KOPT-K1 (cell line): Measurements from ENCODE around the gene RPL9.
"Not testable (repeated sequence)": the region's sequence is repeated elsewhere in the genome, so short reads cannot be mapped to it uniquely, and the experiment has no call there.

Experiments
- H3K27ac ChIP-seq: fragments of 200-600 bp; sonication (generic); 2 replicates; pipeline ENCODE4 v1.5.1; 2016; ENCODE audit warnings: antibody characterized with exemption, mild to moderate bottlenecking, low read depth, low read length; ENCODE audit not compliant: poor library complexity, severe bottlenecking
- H3K36me3 ChIP-seq: fragments of 200-600 bp; sonication (generic); 2 replicates; pipeline ENCODE4 v1.5.1; 2017; ENCODE audit warnings: antibody characterized with exemption, mild to moderate bottlenecking, low read length, moderate library complexity; ENCODE audit not compliant: insufficient read depth
- H3K9me3 ChIP-seq: fragments of 200-600 bp; sonication (generic); 2 replicates; pipeline ENCODE4 v1.5.1; 2017; ENCODE audit warnings: antibody characterized with exemption, low read length, mild to moderate bottlenecking; ENCODE audit not compliant: insufficient read depth, poor library complexity, severe bottlenecking

RPL9 gene

DNA sequence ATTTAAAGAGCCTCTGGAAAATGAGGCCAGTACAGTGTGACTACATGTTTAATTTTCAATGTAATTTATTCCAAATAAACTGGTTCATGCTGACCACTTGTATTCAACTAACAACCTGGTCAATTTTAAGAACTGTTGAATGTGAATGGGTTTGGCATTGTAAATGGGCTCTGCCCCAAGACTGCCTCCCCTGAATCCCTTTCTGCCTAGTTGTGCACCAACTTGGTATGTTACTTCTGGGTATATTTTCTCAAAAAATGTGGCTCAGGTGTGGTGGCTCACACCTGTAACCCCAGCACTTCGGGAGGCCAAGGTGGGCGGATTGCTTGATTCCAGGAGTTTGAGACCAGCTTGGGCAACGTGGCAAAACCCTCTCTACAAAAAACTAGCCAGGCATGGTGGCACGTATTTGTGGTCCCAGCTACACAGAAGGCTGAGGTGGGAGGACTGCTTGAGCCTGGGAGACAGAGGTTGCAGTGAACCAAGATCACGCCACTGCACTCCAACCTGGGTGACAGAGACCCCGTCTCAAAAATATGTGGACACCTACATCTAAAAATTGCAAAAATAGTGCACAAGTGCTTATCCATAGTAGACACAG lies 7.2 kb downstream of the RPL9 start:
- Histone ChIP-seq H3K27ac (no peak overlapping the region), H3K9me3 (no peaks in the 10 kb centered on the region), H3K36me3 (peaks cover 75% of the 10 kb centered on the region)

DNA sequence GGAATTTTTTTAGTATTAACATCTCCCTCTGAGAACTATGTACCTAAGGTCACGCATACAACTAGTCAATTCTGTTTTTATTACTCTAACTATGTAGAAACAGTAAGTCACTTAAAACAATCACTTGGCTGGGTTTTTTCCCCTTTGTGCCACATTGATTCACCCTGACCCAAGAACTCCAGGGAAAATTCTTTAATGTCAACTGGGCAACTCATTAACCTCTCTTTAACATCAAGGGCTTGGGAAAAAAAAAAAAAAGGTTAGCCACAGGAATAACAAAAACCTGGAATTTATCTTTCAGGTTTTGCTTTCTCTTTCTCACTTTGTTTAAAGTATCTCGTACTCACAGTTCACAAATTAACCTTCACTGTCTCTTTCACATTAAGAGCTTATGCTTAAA lies 8.1 kb downstream of the RPL9 start:
- Histone ChIP-seq H3K36me3 (peaks cover 66% of the 10 kb centered on the region), H3K27ac (no peak overlapping the region), H3K9me3 (no peaks in the 10 kb centered on the region)

DNA sequence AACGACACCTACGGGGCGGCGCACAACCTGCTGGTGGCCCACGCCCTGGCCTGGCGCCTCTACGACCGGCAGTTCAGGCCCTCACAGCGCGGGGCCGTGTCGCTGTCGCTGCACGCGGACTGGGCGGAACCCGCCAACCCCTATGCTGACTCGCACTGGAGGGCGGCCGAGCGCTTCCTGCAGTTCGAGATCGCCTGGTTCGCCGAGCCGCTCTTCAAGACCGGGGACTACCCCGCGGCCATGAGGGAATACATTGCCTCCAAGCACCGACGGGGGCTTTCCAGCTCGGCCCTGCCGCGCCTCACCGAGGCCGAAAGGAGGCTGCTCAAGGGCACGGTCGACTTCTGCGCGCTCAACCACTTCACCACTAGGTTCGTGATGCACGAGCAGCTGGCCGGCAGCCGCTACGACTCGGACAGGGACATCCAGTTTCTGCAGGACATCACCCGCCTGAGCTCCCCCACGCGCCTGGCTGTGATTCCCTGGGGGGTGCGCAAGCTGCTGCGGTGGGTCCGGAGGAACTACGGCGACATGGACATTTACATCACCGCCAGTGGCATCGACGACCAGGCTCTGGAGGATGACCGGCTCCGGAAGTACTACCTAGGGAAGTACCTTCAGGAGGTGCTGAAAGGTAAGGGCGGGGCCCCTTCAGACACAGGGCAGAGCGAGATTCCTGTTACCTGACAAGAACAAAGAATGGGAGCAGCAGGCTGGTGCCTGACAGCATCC lies 11.7 kb downstream of the RPL9 start:
- Histone ChIP-seq H3K9me3 (no peaks in the 10 kb centered on the region), H3K36me3 (peaks cover 30% of the 10 kb centered on the region), H3K27ac (no peak overlapping the region)

DNA sequence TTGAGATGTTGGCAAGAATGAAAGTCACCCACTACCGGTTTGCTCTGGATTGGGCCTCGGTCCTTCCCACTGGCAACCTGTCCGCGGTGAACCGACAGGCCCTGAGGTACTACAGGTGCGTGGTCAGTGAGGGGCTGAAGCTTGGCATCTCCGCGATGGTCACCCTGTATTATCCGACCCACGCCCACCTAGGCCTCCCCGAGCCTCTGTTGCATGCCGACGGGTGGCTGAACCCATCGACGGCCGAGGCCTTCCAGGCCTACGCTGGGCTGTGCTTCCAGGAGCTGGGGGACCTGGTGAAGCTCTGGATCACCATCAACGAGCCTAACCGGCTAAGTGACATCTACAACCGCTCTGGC lies 12.3 kb downstream of the RPL9 start:
- no peak overlapping the region for H3K27ac ChIP-seq
- H3K36me3 ChIP-seq, result peaks cover 25% of the 10 kb centered on the region
- no peaks in the 10 kb centered on the region for H3K9me3 ChIP-seq

DNA sequence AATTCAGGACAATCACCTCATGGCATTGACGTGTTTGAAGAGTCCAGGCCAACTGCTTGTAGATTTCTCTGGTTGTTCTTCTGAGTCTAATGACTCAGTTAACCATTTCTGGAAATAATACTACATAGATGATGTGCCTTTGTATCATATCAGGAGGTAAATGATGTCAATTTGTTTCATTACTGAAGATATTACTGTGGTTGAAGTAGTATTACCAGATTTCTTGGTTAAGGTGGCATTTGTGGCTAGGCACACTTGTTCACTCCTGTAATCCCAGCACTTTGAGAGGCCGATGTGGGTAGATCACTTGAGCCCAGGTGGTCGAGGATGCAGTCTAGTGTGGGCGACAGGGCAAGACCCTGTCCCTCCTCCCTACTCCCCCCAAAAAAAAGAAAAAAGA lies 15.7 kb downstream of the RPL9 start:
- no peak overlapping the region for H3K27ac ChIP-seq
- H3K36me3 ChIP-seq, result no peaks in the 10 kb centered on the region

DNA sequence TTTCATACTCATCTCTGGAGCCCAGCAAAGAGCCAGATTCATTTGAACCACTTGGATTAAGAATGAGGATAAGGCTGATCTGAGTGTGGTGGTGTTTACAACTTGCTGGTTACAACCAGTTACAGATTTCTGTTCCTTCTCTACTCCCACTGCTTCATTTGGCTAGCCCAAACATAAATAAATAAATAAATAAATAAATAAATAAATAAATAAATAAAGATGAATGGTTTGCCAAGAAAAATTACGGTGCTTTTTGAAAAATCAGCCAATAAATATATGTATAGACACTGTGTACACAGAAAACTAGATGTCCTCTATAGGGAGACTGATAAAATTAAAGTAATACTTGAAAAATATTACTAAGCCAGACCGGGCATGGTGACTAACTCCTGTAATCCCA lies 17.1 kb downstream of the RPL9 start:
- no peaks in the 10 kb centered on the region for H3K9me3 ChIP-seq
- no peak overlapping the region for H3K27ac ChIP-seq
- H3K36me3 ChIP-seq, result no peaks in the 10 kb centered on the region

More for the DNA sequence above, 15.7 kb downstream of the RPL9 start:
- no peaks in the 10 kb centered on the region for H3K9me3 ChIP-seq

DNA sequence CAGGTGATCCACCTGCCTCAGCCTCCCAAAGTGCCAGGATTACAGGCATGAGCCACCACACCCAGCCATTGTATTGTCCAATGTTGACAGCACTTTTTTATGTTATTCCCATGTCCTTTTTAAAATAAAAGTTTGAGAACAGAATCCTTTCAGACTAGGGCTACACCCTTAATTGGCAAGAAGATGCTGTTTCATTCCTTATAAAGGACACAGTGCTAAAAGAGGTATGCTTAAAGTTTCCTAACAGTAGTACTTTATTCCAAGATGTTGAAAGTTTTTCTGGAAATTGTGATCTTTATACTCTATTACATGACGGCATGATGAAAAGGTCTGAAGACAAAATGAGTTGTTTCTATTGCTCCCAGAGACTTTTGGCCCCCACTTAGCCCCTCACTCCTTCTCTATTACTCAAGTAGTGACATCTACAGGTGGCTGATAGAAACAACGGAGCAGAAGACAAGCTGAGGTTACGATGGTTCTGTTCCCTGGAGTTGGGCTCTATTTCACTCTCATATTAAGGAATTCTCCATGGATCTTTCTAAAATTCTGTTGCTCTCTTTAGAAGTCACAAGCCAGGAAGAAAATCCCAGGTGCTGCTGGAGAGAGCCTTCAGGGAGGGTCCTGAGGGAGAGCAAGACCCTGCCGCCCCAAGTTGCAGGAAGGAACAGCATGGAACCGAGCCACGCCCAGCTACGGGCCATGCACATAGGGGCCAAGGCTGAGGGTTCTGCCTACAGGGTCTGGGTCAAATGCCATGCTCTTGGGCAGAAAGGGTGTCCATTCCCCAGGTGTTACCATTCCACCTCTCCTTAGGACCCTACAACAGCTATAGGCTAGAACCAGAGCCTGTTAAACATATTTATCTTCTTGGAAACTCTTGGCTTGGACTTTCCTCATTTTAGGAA lies 22.8 kb downstream of the RPL9 start:
- no peaks in the 10 kb centered on the region for H3K36me3 ChIP-seq
- H3K27ac ChIP-seq, result no peak overlapping the region
- H3K9me3 ChIP-seq, result no peaks in the 10 kb centered on the region

DNA sequence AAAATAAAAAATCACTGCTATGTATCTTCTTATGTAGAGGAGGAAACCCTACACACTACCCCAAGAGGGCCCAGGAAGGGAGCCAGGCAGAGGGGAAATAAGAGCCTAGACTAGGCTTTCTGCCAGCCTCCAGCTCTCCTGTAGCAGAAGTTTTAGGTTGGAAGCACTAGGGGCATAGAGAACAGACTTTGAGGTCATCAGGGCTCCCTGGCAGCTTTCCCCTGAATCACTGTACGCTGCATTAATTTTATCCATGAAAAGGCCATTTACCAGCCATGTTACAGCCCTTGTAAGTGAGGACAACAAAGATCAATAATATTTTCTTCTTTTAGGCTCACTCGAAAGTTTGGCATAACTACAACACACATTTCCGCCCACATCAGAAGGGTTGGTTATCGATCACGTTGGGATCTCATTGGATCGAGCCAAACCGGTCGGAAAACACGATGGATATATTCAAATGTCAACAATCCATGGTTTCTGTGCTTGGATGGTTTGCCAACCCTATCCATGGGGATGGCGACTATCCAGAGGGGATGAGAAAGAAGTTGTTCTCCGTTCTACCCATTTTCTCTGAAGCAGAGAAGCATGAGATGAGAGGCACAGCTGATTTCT lies 24.7 kb downstream of the RPL9 start:
- Histone ChIP-seq H3K9me3 (no peaks in the 10 kb centered on the region), H3K27ac (no peak overlapping the region), H3K36me3 (no peaks in the 10 kb centered on the region)

DNA sequence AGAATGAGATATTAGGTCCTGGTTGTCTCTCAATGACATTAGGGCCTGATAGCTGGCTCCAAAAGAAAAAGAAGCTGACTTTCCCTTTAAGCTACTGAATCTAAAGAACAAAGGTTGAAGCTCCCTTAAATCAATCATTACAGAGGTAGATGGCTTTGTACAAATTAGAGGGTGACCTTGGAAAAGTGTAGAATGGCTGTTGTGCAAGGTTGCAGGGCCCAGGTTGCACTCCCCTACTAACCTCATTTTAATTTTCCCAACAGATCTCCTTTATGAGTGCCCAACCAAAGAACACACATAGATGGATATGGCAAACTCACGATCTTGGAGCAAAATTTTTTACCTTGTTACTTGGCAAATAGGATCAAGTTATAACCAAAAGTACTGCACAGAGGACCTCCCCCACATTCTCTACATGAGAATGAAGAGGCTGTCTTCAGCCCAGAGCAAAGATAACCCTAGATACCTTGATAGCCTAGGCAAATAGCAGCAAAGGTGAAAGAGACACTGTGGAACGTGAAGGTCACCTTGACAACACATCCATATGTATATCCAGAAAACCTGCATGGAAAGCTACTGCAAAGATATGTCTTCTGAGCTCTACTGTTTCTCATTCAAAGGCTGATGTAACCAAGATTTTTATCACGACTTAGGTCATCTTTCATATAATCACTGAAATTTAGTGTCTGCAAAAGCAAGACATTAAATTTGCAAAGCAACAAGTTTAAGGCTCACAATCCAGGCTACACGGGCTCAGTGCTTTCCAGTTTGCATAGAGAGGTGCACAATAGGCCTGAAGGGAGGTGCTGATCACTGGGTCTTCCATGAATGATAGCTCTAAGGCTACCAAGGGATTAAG lies 29.0 kb downstream of the RPL9 start:
- H3K36me3 ChIP-seq, result no peaks in the 10 kb centered on the region
- H3K27ac ChIP-seq, result no peak overlapping the region
- H3K9me3 ChIP-seq, result no peaks in the 10 kb centered on the region

DNA sequence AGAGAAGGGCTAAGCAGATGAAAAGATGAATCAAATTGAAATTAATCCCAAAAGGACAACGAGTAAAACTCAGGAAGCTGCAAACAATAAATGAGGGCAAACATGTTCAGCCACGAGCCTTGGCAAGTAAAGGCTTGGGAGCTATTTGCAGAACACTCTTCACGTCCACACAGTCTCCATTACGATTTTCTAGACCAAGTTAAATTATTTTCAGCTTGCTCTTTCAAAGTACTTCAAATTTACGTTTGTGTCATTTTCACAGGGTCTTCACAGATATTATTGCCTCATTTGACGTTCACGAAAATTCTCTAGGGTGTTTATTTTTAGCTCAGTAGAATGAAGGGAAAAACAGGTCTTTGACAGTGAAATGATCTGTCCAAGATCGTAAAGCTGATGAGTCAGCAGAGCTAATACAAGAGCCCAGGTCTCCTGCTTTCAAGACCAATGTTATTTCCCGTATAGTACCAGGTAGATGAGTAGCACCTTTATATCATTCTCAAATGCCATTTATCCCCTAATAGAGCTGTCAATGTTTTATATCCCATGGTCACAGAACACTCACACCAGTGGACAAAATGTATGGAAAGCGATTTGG lies 31.1 kb downstream of the RPL9 start:
- no peak overlapping the region for H3K27ac ChIP-seq

DNA sequence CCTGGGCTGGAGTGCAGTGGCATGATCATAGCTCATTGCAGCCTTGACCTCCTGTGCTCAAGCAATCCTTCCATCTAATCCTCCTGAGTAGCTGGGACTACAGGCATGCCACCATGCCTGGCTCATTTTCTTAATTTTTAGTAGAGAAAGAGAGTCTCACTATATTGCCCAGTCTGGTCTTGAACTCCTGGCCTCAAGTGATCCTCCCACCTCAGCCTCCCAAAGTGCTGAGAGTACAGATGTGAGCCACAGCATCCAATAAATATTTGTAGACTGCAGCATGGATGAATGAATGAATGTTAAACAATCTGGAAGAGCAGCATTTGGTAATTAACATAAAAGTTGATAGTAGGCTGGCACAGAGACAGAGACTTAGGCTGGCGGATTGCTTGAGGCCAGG lies 32.0 kb downstream of the RPL9 start:
- H3K27ac ChIP-seq, result no peak overlapping the region
- H3K9me3 ChIP-seq, result no peaks in the 10 kb centered on the region
- no peaks in the 10 kb centered on the region for H3K36me3 ChIP-seq

More for the DNA sequence above, 31.1 kb downstream of the RPL9 start:
- Histone ChIP-seq H3K36me3 (no peaks in the 10 kb centered on the region), H3K9me3 (no peaks in the 10 kb centered on the region)

DNA sequence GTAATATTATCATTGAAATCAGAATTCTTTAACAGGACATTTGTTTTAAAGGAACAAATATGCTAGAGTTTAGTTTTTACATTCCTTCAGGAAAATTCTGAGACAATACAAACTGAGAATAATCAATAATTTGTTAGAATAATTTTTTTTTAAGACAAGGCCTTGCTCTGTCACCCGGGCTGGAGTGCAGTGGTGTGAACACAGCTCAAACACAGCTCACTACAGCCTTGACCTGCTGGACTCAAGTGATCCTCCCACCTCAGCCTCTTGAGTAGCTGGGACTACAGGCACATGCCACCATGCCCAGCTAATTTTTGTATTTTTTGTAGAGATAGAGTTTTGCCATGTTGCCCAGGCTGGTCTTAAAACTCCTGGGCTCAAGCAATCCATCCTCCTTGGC lies 33.4 kb downstream of the RPL9 start:
- not testable (repeated sequence) for H3K36me3 ChIP-seq, H3K9me3 ChIP-seq, H3K27ac ChIP-seq

DNA sequence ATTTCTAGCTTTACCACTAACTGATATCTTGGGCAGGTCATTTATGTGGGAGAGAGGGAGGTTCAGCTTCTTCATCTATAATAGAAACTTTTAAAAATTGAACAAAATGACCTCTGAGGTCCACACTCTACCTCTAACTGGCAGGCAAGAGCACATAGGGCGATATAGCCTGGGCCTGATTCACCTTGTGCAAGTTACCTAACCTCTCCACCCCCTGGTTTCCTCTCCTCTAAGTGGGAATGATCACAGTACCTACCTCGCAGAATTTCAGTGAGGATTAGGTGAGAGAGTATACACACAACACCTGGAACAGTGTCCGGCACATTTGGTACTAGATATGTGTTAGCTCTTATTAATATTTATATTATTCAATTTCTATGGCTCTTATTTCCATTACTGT lies 36.5 kb downstream of the RPL9 start:
- no peaks in the 10 kb centered on the region for H3K9me3 ChIP-seq
- H3K36me3 ChIP-seq, result no peaks in the 10 kb centered on the region
- H3K27ac ChIP-seq, result no peak overlapping the region

DNA sequence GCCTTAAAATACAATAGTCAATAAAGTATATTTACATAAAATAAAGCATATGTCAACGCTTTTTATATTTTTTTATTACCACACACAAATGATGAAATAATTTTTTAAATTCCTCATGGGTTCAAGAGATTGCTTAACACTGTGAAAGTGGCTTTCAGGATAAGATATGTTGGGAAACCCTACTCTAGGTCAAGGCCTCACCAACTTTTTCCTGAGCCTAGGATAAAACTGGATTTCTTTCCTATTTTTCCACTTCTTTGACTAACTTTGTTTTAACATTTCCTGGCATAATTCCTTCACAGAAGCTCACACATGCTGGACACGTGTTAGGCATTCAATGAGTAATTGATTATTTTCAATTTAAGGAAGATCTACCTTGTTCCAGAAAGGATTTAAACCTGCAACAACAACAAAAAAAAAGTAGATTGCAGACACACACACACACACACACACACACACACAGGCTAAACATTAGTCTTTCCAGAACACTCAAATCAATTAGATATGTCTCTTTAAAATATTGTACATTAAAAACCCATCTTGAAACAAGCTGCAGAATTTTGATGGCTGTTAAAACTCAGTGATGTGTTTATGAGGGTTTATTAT lies 42.9 kb downstream of the RPL9 start:
- Histone ChIP-seq H3K9me3 (no peaks in the 10 kb centered on the region), H3K27ac (no peak overlapping the region), H3K36me3 (no peaks in the 10 kb centered on the region)
